SK-N-MC (cell line): ENCODE data around the gene C19orf81.
"Not testable (repeated sequence)": the region's sequence is repeated elsewhere in the genome, so short reads cannot be mapped to it uniquely, and the experiment has no call there.

Source experiments
- DNase-seq: peaks from one replicate; pipeline ENCODE4 v3.0.0-alpha.2; 2011; ENCODE audit warnings: low read depth, low spot score
- H3K27ac ChIP-seq: fragments of 200-600 bp; sonication (generic); 2 replicates; pipeline ENCODE4 v1.5.1; 2016; ENCODE audit warnings: mixed run types
- H3K36me3 ChIP-seq: fragments of 200-600 bp; sonication (generic); 2 replicates; pipeline ENCODE4 v1.6.1; 2017; ENCODE audit warnings: antibody characterized with exemption, low read length, mixed read lengths; ENCODE audit not compliant: insufficient read depth
- H3K4me3 ChIP-seq: fragments of 200-600 bp; sonication (generic); 2 replicates; pipeline ENCODE4 v1.5.1; 2016
- H3K9ac ChIP-seq: fragments of 200-600 bp; sonication (generic); 2 replicates; pipeline ENCODE4 v1.8.0; 2017; ENCODE audit warnings: mixed run types, mixed read lengths; ENCODE audit not compliant: insufficient read length
- H3K9me3 ChIP-seq: fragments of 200-600 bp; sonication (generic); 2 replicates; pipeline ENCODE4 v1.6.1; 2017; ENCODE audit warnings: low read depth, mild to moderate bottlenecking, antibody characterized with exemption, low read length, moderate library complexity, mixed read lengths
- EZH2 ChIP-seq: fragments of 200-600 bp; sonication (generic); IDR thresholded peaks from one replicate; pipeline ENCODE4 v1.6.1; 2017; ENCODE audit warnings: antibody characterized with exemption
- FOXP2 ChIP-seq: optimal IDR thresholded peaks from 2 replicates; pipeline ENCODE3; 2011; ENCODE audit warnings: mild to moderate bottlenecking, moderate library complexity; ENCODE audit not compliant: insufficient read depth; ENCODE audit errors: extremely low read length, control extremely low read depth
- POLR2AphosphoS5 ChIP-seq: IDR thresholded peaks from 2 replicates; pipeline ENCODE4 v1.6.1; 2012; ENCODE audit warnings: mild to moderate bottlenecking, low read depth, low read length, borderline replicate concordance

The C19orf81 gene

GRCh38 chr19:50607874-50608785 lies 41.1 kb upstream of the C19orf81 start:
- peak overlapping the region; percentile 72 for H3K4me3 ChIP-seq
- peak; percentile 48 for DNase-seq
- peak overlapping the region; percentile 64 for H3K9ac ChIP-seq

GRCh38 chr19:50612504-50613404 lies 36.5 kb upstream of the C19orf81 start:
- not testable (repeated sequence) for H3K4me3 ChIP-seq, H3K27ac ChIP-seq, H3K9me3 ChIP-seq, H3K36me3 ChIP-seq, H3K9ac ChIP-seq, DNase-seq

More at GRCh38 chr19:50607874-50608785, 41.1 kb upstream of the C19orf81 start:
- Histone ChIP-seq H3K36me3 (no peaks in the 10 kb centered on the region), H3K9me3 (no peaks in the 10 kb centered on the region), H3K27ac (no peak overlapping the region)
- TF ChIP-seq EZH2, result no peak
- no peak for TF ChIP-seq POLR2AphosphoS5
- no peak for TF ChIP-seq FOXP2

- not testable (repeated sequence) for H3K9ac ChIP-seq, H3K9me3 ChIP-seq, DNase-seq, H3K36me3 ChIP-seq, H3K27ac ChIP-seq, H3K4me3 ChIP-seq
Measured at GRCh38 chr19:50618379-50618778, 30.9 kb upstream of the C19orf81 start.

GRCh38 chr19:50619184-50619583 lies 30.1 kb upstream of the C19orf81 start:
- not testable (repeated sequence) for H3K9ac ChIP-seq, H3K9me3 ChIP-seq, DNase-seq, H3K27ac ChIP-seq, H3K4me3 ChIP-seq, H3K36me3 ChIP-seq

- H3K36me3 ChIP-seq, H3K4me3 ChIP-seq, H3K27ac ChIP-seq, H3K9ac ChIP-seq, DNase-seq, H3K9me3 ChIP-seq: not testable (repeated sequence)
Measured at GRCh38 chr19:50620394-50620906, 28.8 kb upstream of the C19orf81 start.

GRCh38 chr19:50624949-50625600 lies 24.2 kb upstream of the C19orf81 start:
- no peak overlapping the region for H3K9ac ChIP-seq
- TF ChIP-seq POLR2AphosphoS5 (no peak), FOXP2 (no peak), EZH2 (no peak)

GRCh38 chr19:50626011-50626410 lies 23.2 kb upstream of the C19orf81 start:
- H3K27ac ChIP-seq, result no peak overlapping the region
- no peak for DNase-seq
- no peaks in the 10 kb centered on the region for H3K9me3 ChIP-seq
- H3K36me3 ChIP-seq, result no peaks in the 10 kb centered on the region
- no peak overlapping the region for H3K4me3 ChIP-seq
- no peak overlapping the region for H3K9ac ChIP-seq
- TF ChIP-seq POLR2AphosphoS5 (no peak), FOXP2 (no peak)

More at GRCh38 chr19:50624949-50625600, 24.2 kb upstream of the C19orf81 start:
- Histone ChIP-seq H3K27ac (no peak overlapping the region), H3K36me3 (no peaks in the 10 kb centered on the region), H3K4me3 (no peak overlapping the region), H3K9me3 (no peaks in the 10 kb centered on the region)
- no peak for DNase-seq

GRCh38 chr19:50626795-50627194 lies 22.4 kb upstream of the C19orf81 start:
- TF ChIP-seq FOXP2 (no peak), EZH2 (no peak), POLR2AphosphoS5 (no peak)
- no peak overlapping the region for H3K4me3 ChIP-seq
- H3K9me3 ChIP-seq, result no peaks in the 10 kb centered on the region
- no peak overlapping the region for H3K27ac ChIP-seq
- no peak overlapping the region for H3K9ac ChIP-seq
- DNase-seq, result no peak
- no peaks in the 10 kb centered on the region for H3K36me3 ChIP-seq
